IPS-18a (cell line): Measurements from ENCODE around the gene FCRLB.

ENCODE experiments used
- H3K27ac ChIP-seq: one replicate; pipeline ENCODE4 v1.5.1; 2013; ENCODE audit warnings: low read length
- H3K27me3 ChIP-seq: one replicate; pipeline ENCODE4 v1.6.1; 2013; ENCODE audit warnings: mild to moderate bottlenecking, low read length; ENCODE audit not compliant: control insufficient read depth, insufficient read depth
- H3K36me3 ChIP-seq: one replicate; pipeline ENCODE4 v1.6.1; 2013; ENCODE audit warnings: low read depth, low read length; ENCODE audit not compliant: control insufficient read depth
- H3K4me1 ChIP-seq: one replicate; pipeline ENCODE4 v1.6.1; 2013; ENCODE audit warnings: low read depth, low read length; ENCODE audit not compliant: control insufficient read depth
- H3K4me3 ChIP-seq: one replicate; pipeline ENCODE4 v1.5.1; 2013; ENCODE audit warnings: low read length
- H3K9ac ChIP-seq: one replicate; pipeline ENCODE4 v1.6.1; 2013; ENCODE audit warnings: mild to moderate bottlenecking, low read length, moderate library complexity
- H3K9me3 ChIP-seq: one replicate; pipeline ENCODE4 v1.6.1; 2013; ENCODE audit warnings: low read depth, low read length; ENCODE audit not compliant: control insufficient read depth

The FCRLB gene

GRCh38 chr1:161731981-161732718 is 10.8 kb downstream of the FCRLB start:
- no peak overlapping the region for H3K4me3 ChIP-seq
- no peaks in the 10 kb centered on the region for H3K9me3 ChIP-seq
- peaks cover 8% of the 10 kb centered on the region for H3K27me3 ChIP-seq
- H3K9ac ChIP-seq, result no peak overlapping the region
- H3K4me1 ChIP-seq, result peaks cover 16% of the 10 kb centered on the region
- H3K36me3 ChIP-seq, result no peaks in the 10 kb centered on the region
- no peak overlapping the region for H3K27ac ChIP-seq

- Histone ChIP-seq H3K27me3 (no peaks in the 10 kb centered on the region), H3K9ac (no peak overlapping the region), H3K36me3 (no peaks in the 10 kb centered on the region), H3K4me1 (peaks cover 21% of the 10 kb centered on the region), H3K9me3 (no peaks in the 10 kb centered on the region), H3K4me3 (no peak overlapping the region), H3K27ac (no peak overlapping the region)
Measured at GRCh38 chr1:161733526-161733925, 12.2 kb downstream of the FCRLB start.

- no peaks in the 10 kb centered on the region for H3K9me3 ChIP-seq
- H3K4me1 ChIP-seq, result peaks cover 19% of the 10 kb centered on the region
- H3K9ac ChIP-seq, result no peak overlapping the region
- no peaks in the 10 kb centered on the region for H3K36me3 ChIP-seq
- H3K27me3 ChIP-seq, result no peaks in the 10 kb centered on the region
- H3K4me3 ChIP-seq, result no peak overlapping the region
- H3K27ac ChIP-seq, result no peak overlapping the region
Measured at GRCh38 chr1:161735837-161736236, 14.5 kb downstream of the FCRLB start.

- Histone ChIP-seq H3K27me3 (no peaks in the 10 kb centered on the region), H3K9me3 (no peaks in the 10 kb centered on the region), H3K4me3 (no peak overlapping the region), H3K27ac (no peak overlapping the region), H3K4me1 (peaks cover 18% of the 10 kb centered on the region), H3K9ac (no peak overlapping the region), H3K36me3 (no peaks in the 10 kb centered on the region)
Measured at GRCh38 chr1:161736335-161736969, 15.1 kb downstream of the FCRLB start.

GRCh38 chr1:161737625-161738024 is 16.3 kb downstream of the FCRLB start:
- Histone ChIP-seq H3K36me3 (no peaks in the 10 kb centered on the region), H3K9me3 (no peaks in the 10 kb centered on the region), H3K27me3 (no peaks in the 10 kb centered on the region), H3K4me3 (peak overlapping the region; percentile 21), H3K27ac (no peak overlapping the region), H3K9ac (no peak overlapping the region), H3K4me1 (peaks cover 18% of the 10 kb centered on the region)

- no peak overlapping the region for H3K4me3 ChIP-seq
- H3K9ac ChIP-seq, result no peak overlapping the region
- peaks cover 18% of the 10 kb centered on the region for H3K4me1 ChIP-seq
- H3K36me3 ChIP-seq, result no peaks in the 10 kb centered on the region
- H3K9me3 ChIP-seq, result no peaks in the 10 kb centered on the region
- no peaks in the 10 kb centered on the region for H3K27me3 ChIP-seq
- H3K27ac ChIP-seq, result no peak overlapping the region
Measured at GRCh38 chr1:161738627-161739287, 17.4 kb downstream of the FCRLB start.

GRCh38 chr1:161739865-161740566 is 18.7 kb downstream of the FCRLB start:
- H3K4me3 ChIP-seq, result no peak overlapping the region
- no peak overlapping the region for H3K9ac ChIP-seq
- no peak overlapping the region for H3K27ac ChIP-seq
- H3K4me1 ChIP-seq, result peaks cover 18% of the 10 kb centered on the region
- no peaks in the 10 kb centered on the region for H3K27me3 ChIP-seq
- H3K9me3 ChIP-seq, result no peaks in the 10 kb centered on the region
- no peaks in the 10 kb centered on the region for H3K36me3 ChIP-seq

- Histone ChIP-seq H3K9me3 (no peaks in the 10 kb centered on the region), H3K27ac (no peak overlapping the region), H3K4me1 (peaks cover 18% of the 10 kb centered on the region), H3K36me3 (no peaks in the 10 kb centered on the region), H3K4me3 (no peak overlapping the region), H3K9ac (no peak overlapping the region), H3K27me3 (no peaks in the 10 kb centered on the region)
Measured at GRCh38 chr1:161740921-161741320, 19.6 kb downstream of the FCRLB start.

GRCh38 chr1:161743231-161743630 is 21.9 kb downstream of the FCRLB start:
- Histone ChIP-seq H3K36me3 (no peaks in the 10 kb centered on the region), H3K4me1 (no peaks in the 10 kb centered on the region), H3K27me3 (no peaks in the 10 kb centered on the region), H3K9me3 (no peaks in the 10 kb centered on the region), H3K9ac (no peak overlapping the region), H3K27ac (no peak overlapping the region), H3K4me3 (no peak overlapping the region)

- Histone ChIP-seq H3K27ac (no peak overlapping the region), H3K36me3 (peaks cover 18% of the 10 kb centered on the region), H3K4me3 (no peak overlapping the region), H3K4me1 (peaks cover 7% of the 10 kb centered on the region), H3K9ac (no peak overlapping the region), H3K27me3 (no peaks in the 10 kb centered on the region), H3K9me3 (no peaks in the 10 kb centered on the region)
Measured at GRCh38 chr1:161747801-161748200, 26.5 kb downstream of the FCRLB start.
